GM18520 (cell line): ENCODE results near the gene ANKFN1.
A peak's percentile ranks its signal among the peaks of the same experiment; 100 is the strongest.
"Not testable (repeated sequence)": the region's sequence is repeated elsewhere in the genome, so short reads cannot be mapped to it uniquely, and the experiment has no call there.

Source experiments
- ATAC-seq: cut with Tn5 transposase; IDR thresholded peaks from one replicate; pipeline ENCODE4 v1.9.1; 2021; ENCODE audit not compliant: unreplicated experiment

Gene ANKFN1

DNA sequence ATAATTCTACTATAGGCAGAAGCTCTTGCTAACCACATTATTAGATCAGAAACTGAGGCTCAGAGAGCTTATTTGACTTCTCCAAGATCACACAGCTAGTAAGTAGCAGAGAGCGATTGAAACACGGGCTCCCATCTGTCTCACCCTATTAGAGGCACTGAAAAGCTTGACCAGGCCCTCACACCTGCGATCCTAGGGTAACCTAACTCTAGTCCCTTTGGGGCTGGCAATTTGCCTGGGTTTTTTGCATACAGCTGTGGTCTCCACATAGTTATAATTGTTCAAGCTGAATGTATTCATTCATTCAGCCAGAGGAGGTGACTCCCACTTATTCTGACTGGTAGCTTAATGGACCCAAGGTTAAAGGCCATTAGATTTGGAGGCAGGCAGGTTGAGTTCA lies 121.2 kb downstream of the ANKFN1 start:
- no peak for ATAC-seq

DNA sequence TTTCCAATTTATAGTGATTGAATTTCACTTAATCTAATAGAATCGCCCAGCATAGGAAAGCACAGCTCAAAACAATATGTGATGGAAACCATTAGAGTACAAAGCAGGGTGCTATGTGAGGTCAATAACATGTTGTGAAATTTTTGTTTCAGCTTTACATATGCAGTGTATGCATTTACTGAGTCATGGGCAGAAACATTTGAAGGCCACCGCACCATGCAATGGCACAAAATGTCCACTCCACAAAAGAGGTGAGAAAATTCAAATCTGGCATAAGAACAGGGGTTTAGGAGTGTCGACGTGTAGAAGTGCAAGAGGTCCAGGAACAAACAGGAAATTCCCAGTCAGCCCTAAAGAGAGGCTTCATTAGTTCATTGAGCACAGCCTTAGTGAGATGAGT lies 131.2 kb downstream of the ANKFN1 start:
- ATAC-seq: no peak

DNA sequence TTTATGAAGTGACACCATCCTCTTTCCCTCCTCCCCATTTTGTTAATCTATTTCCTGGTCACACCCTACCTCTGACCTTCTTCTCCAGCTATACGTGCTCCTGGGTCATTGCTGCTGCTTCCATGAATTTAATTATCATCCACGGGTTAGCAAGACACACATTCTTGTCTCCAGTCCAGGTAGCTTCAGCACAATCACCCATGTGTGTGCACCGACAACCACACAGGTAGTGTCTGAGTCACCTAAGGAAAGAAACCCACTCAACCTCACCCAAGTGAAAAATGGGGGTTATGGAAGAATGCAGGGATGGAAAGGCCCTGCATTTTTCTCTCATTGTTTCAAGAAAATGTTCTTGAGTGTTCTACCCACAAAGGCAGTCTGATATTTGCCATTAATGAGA lies 135.5 kb downstream of the ANKFN1 start:
- ATAC-seq: not testable (repeated sequence)

DNA sequence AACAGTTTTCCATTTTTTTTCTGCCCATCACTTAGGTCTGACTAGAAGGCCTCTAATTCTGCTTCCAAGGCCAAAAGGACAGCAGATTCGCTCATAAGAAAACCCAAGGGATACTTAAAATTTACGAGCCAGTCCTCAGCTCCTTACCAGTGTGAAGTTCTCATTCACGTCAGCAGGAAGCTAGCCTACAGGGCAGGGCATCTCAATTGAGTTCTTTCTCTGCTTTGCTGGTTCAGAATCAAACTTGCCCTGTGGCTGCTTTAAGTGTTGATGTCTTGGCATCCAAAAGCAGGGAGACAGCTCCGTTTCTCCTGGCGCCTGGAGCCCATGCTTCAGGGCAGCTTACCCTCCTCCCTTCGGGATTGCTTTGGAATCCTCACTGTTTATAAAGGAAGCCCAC lies 136.0 kb downstream of the ANKFN1 start:
- no peak for ATAC-seq

DNA sequence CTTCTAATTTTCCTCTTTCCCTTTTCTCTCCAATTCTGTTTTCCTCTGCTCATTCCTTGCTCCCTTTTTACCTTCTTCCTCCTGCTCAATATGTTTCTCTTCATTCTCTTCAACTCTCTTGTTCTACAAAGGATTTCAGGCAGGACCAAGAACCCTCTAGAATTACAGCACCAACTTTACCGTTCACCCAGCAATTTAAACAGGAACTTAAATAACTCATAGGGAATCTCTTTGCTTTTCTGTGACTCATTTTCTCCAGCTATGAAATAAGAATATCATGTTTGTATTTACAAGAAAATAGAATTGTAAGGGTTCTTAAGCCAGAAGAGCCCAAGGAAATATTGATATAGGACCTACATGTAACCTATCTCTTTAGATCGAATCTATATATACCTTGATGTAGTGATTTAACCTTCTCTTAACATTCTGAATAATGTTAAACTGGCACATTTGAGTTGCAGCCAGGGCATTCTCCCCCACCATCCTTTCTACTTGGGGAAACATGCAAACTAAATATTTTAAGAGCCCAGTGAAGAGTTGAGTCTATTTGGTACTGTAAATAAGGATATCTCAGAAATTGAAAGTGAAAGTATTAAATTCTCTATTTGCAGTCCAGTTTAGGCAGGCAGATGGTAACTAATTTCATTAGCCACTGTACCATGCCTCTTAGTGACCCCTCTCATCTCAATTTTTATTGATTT lies 137.0 kb downstream of the ANKFN1 start:
- ATAC-seq: no peak

DNA sequence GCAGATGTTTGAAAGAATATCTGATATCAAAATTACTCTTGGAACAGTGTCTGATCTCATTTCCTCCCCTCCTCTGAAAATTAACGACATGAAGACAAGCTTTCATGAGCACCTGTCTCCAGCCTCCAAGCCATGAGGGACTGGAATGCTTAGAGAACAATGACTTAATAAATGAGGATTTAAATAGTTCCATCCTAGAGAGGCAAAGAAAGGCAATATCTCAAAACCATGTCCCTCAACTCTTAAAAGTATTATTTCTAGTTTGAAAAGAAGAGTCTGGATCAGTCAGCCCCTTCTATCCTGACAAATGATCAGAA lies 137.5 kb downstream of the ANKFN1 start:
- no peak for ATAC-seq

DNA sequence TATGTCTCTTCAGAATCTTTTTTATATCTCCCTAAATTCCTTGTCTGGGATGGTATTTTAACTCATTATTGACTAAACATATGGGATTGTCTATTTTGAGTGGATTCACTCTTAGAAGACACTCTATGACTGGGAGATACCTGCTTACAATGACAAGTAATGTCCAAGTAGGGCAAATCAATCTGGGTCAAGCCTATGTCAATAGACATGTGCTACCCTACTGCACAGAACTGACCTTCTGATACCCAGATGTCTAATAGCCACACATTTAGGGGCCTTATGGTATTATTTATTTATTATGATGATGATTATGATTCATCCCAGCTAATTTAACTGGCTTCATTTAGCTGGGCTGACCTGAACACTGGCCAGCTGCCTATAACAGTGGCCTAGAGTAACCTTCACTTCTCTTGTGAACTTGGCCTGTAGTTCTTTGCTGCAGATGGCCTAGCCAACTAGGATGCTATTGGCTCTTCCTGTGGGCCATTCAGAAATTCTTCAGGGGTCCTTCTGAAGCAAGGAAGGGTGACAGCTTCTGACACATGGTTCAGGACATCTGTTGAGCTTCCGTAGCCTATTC lies 138.0 kb downstream of the ANKFN1 start:
- no peak for ATAC-seq

DNA sequence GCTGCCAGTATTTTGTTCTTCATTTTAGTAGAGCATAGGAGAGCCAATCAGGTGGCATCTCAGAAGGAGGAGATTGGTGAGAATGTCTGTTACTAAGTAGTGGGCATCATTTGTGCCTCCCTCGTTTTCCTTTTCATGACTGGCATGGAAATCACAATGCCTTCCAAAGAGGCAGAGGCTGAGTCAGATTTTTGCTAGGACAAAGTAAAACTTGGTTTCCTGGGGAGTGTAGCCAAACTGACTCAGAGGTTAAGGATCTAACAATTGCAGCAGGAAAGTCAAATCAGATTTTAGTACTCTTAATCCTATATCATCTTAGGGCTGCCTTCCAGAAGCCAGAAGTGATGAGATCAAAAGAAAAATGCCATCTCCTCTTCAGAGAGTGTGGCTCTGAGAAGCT lies 138.7 kb downstream of the ANKFN1 start:
- ATAC-seq: no peak

DNA sequence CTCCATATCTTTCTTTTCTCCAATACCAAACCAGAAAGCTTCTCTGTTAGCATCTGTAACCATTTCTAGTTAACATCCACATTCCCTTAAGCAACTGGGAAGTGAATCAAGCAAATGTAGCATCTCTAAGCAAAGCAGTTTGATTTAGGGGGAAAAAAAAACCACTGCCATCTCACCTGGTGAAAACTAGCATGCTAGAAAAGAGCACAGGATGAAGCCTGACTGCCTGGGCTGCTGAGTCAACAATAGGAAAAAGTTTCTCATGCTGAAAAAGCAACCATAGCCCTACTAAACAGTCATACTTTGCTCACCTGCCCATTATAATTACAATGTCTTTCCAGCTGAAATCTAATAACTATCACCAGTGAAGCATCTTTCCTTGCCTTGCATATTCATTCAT lies 139.3 kb downstream of the ANKFN1 start:
- no peak for ATAC-seq

DNA sequence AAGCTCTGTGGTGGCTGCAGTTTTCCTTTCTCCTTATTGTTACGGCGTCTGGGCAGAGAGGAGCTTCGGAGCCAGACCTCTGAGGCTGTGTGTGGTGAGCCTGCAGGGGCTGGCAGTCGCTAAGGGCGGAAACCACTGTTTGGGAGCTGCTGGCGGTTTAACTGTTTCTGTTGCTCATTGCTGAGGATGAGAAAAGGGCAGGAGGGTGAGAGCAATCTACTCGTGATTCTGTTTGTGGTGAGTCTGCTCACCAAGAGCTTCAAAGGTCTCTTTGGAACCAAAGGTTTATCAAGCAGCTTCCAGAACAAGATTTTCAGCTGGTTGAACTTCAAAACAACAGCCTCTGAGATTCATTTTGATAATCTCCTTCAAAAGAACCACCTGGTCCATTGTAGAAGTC lies 143.9 kb downstream of the ANKFN1 start:
- ATAC-seq: no peak

DNA sequence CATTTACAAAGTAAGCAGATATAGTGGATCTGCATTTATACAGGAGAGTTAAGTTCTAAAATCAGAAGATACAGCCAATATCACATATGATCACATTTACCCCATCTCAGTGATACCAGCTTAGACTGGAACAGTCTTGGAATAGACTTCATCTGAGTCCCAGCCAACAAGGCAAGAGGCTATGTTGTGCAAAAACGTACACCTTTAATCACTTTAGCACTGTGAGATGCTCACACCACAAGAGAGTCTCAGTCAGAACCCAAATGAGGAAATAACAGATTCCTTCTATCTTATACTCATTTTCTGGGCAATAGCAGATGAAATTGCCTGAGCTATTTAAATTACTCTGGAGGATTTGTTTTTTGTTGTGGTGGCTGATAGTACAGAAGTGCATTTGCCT lies 145.6 kb downstream of the ANKFN1 start:
- no peak for ATAC-seq

DNA sequence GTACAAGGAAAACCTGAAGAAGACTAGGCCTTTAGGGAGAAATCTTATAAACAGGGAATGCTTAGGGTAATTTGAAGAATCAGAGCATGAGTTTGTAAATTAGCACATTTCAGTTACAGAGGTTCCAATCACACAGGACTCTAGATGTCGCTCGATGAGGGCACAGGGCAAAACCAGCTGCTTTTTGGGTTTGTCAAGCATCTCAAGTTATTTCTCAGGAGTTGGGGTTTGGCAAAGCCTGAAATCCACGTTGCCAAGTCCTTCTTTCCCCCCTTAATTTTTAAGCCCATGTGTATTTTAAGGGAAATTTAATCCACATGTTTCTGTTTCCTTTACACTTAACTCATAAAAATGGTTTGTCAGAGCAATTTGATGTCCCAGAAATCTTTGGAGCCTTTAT lies 146.9 kb downstream of the ANKFN1 start:
- no peak for ATAC-seq

DNA sequence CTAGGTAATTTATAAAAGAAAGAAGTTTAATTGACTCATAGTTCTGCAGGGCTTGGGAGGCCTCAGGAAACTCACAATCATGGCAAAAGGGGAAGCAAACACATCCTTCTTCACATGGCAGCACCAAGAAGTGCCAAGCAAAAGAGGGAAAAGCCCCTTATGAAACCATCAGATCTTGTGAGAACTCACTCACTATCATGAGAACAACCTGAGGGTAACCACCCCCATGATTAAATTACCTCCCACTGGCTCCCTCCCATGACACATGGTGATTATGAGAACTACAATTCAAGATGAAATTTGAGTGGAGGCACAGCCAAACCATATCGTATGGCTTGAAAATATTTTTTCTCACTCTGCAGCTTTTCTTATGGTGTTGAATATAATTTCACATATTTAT lies 151.7 kb downstream of the ANKFN1 start:
- no peak for ATAC-seq

DNA sequence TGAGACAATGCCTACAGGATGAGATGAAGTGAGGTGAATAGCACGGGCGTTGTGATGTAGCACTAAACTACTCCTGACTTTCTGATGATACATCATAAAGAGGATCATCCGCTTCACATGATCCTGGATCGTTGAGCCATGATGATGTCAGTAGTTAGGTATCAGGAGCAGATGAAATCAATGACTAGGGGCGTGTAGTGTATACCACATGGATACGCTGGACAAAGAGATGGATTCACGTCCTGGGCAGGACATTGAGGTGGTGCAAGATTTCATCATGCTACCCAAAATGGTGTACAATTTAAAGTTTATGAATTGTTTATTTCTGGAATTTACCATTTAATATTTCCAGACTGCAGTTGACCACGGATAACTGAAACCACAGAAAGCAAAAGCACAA lies 156.6 kb downstream of the ANKFN1 start:
- no peak for ATAC-seq

DNA sequence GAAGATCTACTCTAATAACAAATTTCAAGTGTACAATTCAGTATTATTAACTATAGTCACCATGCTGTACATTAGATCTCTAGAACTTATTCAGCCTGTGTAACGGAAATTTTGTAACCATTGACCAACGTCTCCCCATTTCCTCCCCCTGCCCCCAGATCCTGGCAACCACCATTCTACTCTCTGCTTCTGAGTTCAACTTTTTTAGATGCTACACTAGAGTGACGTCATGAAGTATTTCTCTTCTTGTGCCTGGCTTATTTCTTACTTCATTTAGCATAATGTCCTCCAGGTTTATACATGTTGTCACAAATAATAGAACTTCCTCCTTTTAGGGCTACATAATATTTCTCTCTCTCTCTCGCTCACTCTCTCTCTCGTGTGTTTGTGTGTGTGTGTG lies 157.5 kb downstream of the ANKFN1 start:
- no peak for ATAC-seq

DNA sequence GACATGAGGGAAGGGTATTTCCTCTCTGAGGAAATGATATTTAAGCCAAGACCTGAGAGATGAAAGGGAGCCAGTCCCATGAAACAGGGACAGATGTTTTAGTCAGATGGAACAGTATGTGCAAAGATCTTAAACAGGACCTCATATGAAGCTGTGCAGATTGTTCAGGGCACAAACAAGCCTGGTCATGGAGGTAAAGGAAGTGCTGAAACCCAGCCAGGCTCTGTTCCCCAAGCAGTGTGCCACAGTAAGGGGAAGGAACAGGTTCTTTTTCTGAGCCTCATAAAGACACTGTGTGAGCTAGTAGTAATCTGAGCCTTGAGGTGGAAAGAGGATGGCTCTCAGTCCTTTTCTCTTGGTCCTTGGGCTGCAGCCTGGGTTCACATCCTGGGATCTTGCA lies 159.9 kb downstream of the ANKFN1 start:
- ATAC-seq: no peak

DNA sequence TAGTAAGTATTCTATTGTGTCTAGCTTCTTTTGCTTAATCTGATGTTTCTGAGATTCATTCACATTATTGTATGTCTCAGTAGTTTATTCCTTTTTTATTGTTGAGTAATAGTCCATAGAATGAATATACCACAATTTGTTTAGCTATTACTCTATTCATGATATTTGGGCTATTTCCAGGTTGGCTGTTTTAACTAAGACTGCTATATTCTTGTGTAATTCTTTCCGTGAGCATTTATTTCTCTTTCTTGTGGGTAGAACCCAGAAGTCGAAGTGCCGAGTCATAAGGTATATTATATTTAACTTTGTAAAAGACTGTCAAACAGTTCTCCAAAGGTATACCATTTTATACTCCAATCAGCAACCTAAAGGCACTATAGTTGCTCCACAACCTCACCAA lies 160.8 kb downstream of the ANKFN1 start:
- ATAC-seq: no peak

DNA sequence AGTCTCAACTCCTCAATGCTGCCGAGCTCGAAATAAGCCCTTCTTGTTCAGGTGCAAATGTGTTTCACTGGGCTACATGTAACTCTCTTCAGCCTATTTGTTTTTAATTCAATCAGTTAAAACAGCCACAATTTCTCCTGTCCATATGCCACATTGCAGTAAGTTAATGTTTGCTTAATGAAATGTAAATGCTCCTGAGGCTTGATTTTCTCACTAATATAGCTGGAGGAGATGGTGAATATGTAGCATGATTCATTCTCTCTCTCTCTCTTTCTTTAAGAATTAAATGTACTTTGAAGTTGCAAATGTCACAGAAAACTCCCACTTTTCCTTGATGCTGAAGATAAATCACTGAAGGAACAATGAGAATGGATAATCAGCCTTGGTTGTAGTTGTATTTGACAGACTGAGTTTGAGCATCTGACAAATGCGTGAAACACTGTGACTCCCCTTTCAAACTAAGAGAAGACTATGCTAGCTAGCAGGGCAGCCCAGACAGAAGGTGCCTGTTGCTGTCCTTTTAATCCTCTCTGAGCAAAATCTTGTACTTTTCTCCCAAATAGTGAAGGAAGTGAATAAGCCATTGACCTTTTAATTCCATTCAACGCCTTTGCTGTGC lies 161.8 kb downstream of the ANKFN1 start:
- no peak for ATAC-seq

DNA sequence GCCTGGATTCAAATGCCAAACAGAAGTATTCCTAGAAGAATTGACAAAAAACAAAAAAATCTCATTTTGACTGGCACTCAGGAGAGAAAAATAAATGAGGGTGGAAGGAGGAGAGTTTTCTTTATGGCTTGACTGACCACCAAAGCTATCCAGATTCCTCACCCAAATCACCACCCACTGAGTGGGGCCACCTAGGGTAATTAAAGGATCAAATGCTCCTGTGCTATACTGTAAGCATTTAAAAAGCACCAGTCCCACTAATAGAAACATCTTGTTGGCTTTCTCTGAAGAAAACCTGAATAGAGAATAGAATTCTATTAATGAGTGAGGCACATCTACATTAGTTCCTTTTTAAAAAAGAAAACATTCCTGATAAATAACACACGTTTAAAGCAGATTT lies 163.3 kb downstream of the ANKFN1 start:
- no peak for ATAC-seq

DNA sequence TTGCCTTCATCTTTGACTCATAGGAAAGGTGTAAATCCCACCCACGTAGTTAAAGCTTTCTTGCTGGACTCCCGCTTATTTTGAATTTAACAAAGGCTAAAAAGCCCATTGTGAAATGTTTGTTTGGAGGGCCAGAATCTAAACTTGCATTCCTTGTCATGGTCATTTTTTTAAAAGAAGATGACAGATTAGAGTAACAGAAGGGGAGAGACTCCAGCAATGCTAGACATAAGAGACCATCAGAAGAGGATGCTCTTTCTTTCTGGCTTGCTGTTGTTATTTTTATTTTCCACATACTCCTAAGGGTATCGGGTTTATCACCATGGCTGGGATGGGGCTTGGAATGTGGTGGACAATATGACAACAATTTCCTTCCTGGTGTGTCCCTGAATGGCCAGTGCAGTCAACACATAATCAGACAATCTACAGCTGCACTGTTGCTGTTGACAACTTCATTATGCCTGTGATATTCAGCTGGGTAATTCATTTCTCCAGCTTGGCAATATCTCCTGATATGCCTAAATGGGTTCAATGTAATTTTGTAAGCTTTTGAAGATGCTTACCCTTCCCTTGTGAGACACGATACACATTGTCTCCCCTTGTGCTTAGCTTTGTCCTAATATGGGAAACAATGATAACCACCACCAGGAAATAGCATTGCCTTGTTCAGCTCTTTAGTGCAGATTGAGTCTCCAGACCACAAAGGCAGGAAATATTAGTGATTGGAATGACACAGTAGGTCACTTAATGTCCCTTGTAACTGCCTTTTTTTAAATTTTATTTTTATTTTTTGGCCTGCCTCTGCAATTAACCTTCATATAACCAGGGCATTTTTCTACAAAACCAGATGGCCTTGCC lies 164.3 kb downstream of the ANKFN1 start:
- ATAC-seq: no peak

DNA sequence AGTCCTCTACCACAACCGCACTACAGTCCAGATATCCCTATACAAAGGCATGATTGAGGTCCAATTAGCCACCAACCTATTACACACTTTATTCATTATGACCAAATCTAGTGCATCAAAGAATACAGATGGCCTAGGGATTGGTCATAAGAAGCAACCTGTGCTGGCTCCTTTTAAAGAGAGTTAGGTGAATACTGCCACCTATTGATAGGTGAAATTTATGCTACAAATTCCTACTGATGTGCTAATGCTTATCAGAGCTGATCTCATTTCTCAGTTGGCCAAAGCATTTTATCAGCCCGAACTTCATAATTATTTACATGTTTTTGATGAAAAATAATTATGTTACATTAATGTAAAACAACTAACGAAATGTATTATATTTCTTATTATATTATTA lies 166.3 kb downstream of the ANKFN1 start:
- ATAC-seq: peak; percentile 41

DNA sequence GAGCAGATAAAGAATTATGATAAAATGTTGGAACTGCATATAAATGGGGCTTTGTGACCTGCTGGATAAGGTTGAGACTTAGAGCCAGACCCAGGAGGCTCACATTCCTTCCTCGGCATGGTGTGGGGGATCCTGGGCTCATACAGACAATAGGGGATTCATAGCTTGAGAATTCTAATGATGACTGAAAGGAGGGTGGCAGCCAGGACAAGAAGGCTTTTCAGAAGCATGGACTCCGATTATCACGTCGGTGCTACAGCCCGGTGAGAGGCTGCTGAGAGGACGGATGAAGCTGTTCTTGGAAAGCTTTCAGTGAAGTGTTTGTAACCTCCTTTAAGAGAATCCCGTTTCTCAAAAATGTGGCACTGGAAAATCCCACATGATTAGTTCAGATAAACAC lies 167.2 kb downstream of the ANKFN1 start:
- no peak for ATAC-seq
